ENCODE data around the gene PHC2.

GRCh38 chr1:33316601-33317000 is 114.3 kb downstream of the PHC2 start:
- TF ChIP-seq CTCF (conservative IDR thresholded peaks at IDR 0.05; ENCODE audit: low read length) (no peak), EZH2phosphoT487 (IDR thresholded peaks at IDR 0.05; ENCODE audit: borderline replicate concordance) (no peak)
